SKM-1 (cell line): ENCODE measurements around the gene FBH1.
"Not testable (repeated sequence)": the region's sequence is repeated elsewhere in the genome, so short reads cannot be mapped to it uniquely, and the experiment has no call there.

Experiments used
- DNase-seq: peaks from one replicate; lab custom pipeline; 2025; ENCODE audit not compliant: unreplicated experiment; lab: John Stamatoyannopoulos, UW

The FBH1 gene

DNA sequence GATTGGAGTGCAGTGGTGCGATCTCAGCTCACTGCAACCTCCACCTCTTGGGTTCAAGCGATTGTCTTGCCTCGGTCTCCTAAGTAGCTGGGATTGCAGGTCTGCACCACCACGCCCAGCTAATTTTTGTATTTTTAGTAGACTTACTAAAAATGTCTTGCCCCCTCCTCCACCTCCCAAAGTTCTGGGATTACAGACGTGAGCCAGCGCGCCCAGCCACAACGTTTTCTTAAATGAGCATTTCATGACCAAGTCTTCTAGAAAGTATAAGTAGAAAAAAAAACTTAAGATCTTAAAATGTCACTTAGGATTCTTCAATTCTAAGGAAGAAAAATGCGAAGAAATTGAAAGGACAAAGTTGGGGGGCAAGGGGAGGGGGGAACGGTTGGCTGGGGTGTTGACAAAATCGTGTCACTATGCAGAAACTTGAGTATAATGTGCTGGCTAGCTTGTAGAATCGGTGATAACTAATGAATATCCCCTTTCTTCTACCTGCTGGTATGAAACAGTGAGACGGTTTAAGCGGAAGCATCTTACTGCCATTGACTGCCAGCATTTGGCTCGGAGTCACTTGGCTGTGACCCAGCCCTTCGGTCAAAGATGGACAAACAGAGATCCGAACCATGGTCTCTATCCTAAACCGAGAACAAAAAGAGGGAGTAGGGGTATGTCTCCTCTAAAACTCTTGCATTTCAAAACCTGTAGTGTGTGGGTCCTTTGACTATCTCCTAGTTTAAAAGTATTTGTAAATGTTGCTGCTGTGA, 12.7 kb downstream of the FBH1 start:
- no peak for DNase-seq

DNA sequence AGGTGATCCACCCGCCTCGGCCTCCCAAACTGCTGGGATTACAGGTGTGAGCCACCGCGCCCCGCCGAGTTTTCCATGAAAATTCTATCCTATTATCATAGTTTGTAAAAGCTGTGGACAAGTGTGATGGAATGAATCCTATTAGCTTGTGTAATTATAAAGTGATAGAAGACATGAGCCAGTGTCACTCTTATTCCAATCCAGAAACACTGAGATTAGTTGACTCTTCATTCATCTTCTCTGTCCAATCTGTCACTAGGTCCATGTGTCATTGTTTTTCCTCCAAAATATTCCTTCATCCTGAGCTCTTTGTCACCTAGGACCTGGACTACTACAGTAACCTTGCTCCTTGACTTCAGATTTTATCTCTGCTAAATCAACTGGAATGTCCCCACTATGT, 13.5 kb downstream of the FBH1 start:
- no peak for DNase-seq

DNA sequence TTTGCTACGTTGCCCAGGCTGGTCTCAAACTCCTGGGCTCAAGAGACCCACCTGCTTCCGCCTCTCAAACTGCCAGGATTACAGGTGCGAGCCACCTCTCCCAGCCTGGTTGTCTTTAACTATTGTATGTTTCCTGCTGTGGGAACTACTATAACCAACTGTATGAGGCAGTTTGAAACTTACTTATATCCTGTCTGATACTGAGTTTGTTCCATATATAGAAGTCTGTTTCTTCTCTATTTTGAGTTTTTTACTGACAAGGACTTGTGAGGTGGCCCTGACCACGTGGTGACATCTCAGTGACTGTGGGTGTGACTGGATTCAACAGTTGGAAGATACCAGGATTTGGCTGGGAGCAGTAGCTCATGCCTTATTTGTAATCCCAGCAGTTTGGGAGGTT, 14.2 kb downstream of the FBH1 start:
- DNase-seq = no peak

- DNase-seq = no peak
Observed at GRCh38 chr10:5905854-5906507, 15.9 kb downstream of the FBH1 start.

DNA sequence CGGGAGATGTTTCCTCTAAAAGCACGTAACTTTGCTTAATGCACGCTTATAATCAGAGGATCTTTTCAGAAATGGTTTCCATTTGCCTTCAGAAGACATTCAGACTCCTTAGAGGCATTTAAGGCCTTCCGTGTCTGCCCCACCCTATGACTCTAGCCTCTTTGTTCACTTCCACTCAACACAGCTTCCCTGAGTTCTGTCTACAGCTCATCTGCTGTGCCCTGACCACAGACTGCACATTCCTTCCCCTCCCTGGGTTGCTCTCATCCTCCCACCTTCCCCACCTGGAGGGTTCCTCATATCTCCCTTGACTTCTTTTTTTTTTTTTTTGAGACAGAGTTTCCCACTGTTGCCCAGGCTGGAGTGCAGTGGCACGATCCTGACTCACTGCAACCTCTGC, 16.6 kb downstream of the FBH1 start:
- DNase-seq = no peak

- DNase-seq = not testable (repeated sequence)
Observed at GRCh38 chr10:5908676-5909075, 18.6 kb downstream of the FBH1 start.

DNA sequence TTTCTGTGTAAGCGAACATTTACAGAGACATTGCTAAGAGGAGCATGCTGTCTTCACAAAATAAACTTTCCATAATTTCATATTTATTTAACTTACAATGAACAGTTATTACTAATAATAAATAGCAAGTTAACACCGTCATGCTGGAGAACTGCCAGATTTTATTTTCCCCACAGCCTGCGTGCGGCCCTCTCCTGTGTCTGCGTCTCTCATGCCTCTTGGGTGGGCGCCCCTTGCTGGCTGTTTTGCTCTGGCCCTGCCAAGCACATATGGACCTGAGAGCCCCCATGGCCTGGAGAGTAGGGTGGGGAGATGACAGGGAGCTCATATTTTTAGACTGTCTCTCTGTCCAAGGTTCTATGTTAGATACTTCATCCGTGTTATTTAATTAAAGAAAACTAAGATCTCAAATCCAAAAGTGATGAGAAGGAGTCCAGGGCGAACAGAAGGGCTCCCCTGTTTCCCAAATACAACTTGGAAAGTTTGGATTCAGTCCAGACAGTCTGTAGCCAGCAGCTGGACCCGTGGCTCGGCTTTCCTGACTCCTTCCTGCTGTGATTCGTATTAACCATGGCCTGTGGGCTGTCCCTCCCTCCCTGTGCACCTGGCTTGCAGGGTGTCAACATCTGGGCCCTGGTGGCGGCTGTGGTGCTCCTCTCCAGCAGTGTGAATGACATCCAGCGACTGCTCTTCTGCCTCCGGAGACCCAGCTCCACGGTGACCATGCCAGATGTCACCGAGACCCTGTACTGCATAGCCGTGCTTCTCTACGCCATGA, 20.5 kb downstream of the FBH1 start:
- no peak for DNase-seq

DNA sequence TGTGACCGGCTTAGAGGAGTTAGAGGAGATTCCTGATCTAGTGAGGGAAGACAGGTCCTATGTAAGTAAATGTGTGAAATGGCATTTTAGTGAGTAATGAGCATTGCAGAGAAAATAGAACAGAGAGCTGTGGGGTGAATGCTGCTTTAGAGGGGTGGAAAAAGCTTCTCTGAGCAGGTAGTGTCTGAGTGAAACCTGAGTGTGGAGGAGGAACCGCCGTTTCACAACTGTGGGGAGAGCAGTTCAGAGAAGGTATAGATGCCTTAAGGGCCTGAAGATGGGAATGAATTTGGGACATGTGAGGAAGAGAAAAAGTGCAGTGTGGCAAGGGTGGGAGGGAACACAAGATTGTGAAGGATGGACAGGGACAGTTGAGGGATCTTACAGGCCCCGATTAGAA, 21.6 kb downstream of the FBH1 start:
- no peak for DNase-seq

GRCh38 chr10:5913736-5914135, 23.7 kb downstream of the FBH1 start:
- no peak for DNase-seq

- no peak for DNase-seq
Observed at GRCh38 chr10:5915451-5915850, 25.4 kb downstream of the FBH1 start.

DNA sequence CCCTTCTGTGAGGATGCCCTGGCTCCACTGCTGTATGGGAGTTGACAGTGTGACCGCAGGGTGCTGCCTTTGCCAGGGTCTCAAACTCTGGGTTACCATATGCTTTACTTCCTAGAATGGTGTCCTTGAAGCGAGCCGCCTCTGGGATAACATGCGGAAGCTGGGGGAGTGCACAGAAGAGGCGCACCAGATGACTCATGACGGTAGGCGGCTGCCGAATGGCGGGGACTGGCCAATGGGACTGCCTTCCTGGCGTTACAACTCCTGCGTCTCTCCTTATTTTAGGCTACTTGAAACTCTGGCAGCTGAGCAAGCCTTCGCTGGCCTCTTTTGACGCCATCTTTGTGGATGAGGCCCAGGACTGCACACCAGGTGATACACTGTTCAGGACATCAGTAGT, 27.3 kb downstream of the FBH1 start:
- no peak for DNase-seq

- no peak for DNase-seq
Observed at GRCh38 chr10:5918763-5919162, 28.7 kb downstream of the FBH1 start.

- no peak for DNase-seq
Observed at GRCh38 chr10:5919568-5919967, 29.5 kb downstream of the FBH1 start.

- DNase-seq = no peak
Observed at GRCh38 chr10:5921746-5922145, 31.7 kb downstream of the FBH1 start.

GRCh38 chr10:5924889-5925288, 34.8 kb downstream of the FBH1 start:
- no peak for DNase-seq

GRCh38 chr10:5927306-5927705, 37.3 kb downstream of the FBH1 start:
- no peak for DNase-seq

GRCh38 chr10:5929442-5929841, 39.4 kb downstream of the FBH1 start:
- DNase-seq = no peak

DNA sequence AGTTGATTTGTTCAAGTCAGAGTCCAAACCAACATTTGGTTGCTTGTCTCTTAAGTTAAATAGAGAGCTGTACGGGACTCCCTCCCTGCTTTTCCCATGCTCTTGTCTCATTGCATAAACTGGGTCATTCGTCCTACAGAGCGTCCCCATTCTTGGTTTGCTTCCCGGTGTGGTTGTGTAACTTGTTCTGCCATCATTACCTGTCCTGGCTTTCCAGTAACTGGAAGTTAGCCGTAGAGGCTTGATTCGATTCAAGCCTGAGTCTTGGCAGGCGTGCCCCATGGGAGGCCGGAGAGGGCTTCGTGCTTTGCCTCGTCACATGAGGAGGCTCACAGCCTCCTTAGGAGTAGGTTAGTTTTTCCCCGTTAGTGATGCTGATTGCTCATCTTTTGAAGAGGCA, 40.2 kb downstream of the FBH1 start:
- DNase-seq = no peak

GRCh38 chr10:5932345-5932744, 42.3 kb downstream of the FBH1 start:
- no peak for DNase-seq

GRCh38 chr10:5933909-5934546, 44.0 kb downstream of the FBH1 start:
- DNase-seq = no peak

- no peak for DNase-seq
Observed at GRCh38 chr10:5935628-5936027, 45.6 kb downstream of the FBH1 start.

DNA sequence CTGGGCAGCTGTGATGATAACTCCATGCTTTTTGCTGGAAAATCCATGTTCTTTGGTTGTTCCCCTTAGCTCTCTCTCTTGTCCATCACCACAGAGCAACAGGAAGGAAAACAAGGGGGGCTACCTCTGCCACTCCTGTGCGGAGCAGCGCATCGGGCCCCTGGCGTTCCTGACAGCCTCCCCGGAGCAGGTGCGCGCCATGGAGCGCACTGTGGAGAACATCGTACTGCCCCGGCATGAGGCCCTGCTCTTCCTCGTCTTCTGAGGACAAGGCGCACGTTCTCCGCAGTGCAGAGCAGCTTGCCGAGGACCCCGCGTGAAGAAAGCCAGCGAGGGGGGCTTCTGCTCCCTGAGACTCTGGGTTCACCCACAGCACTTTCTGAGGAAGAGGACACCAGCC, 47.0 kb downstream of the FBH1 start:
- no peak for DNase-seq
